ENCODE measurements around the gene GALNT10.

GRCh38 chr5:154363411-154363810 lies 172.9 kb downstream of the GALNT10 start:
- TF ChIP-seq CTCF (IDR thresholded peaks at IDR 0.05) (no peak), POLR2A (IDR thresholded peaks at IDR 0.05) (no peak), POLR2AphosphoS5 (IDR thresholded peaks at IDR 0.05; ENCODE audit: insufficient read depth in 1 of 2, low read depth in 1 of 2) (no peak)
